Activated CD4-positive, alpha-beta T cell treated with anti-CD3 and anti-CD28 coated beads for 36 hours (primary cell): ENCODE data around the gene POTEE. TPM values are rescaled to one million over a fixed set of nuclear protein-coding genes. Genes with fewer than 3 reads are reported as not detected.
"Not testable (repeated sequence)": the region's sequence is repeated elsewhere in the genome, so short reads cannot be mapped to it uniquely, and the experiment has no call there.

Experiments used
- ATAC-seq: fragments of 200-7000 bp; cut with Tn5 transposase; one replicate; pipeline ENCODE4 v1.10.0; 2021; ENCODE audit warnings: mild to moderate bottlenecking, moderate library complexity
- CTCF ChIA-PET: fragments of 350-600 bp; sonication (Branson Sonifier 250); formaldehyde crosslinking; loops from one replicate; lab custom pipeline; 2021; ENCODE audit warnings: antibody characterized with exemption; lab: Charles Lee
- POLR2A ChIA-PET: fragments of 350-600 bp; sonication (Branson Sonifier 250); formaldehyde crosslinking; loops from one replicate; lab custom pipeline; 2021; ENCODE audit warnings: antibody characterized with exemption, inconsistent platforms; lab: Charles Lee
- DNase-seq: peaks from one replicate; pipeline ENCODE4 v3.0.0-alpha.2; 2020
- H3K27ac Mint-ChIP-seq: one replicate; pipeline ENCODE4 v1.8.0; 2021; ENCODE audit warnings: mixed read lengths
- H3K27me3 Mint-ChIP-seq: one replicate; pipeline ENCODE4 v1.8.0; 2021; ENCODE audit warnings: mixed read lengths
- H3K36me3 Mint-ChIP-seq: one replicate; pipeline ENCODE4 v1.8.0; 2021; ENCODE audit warnings: low read depth, mixed read lengths
- H3K4me1 Mint-ChIP-seq: one replicate; pipeline ENCODE4 v1.8.0; 2021; ENCODE audit warnings: mixed read lengths
- H3K4me3 Mint-ChIP-seq: one replicate; pipeline ENCODE4 v1.8.0; 2021; ENCODE audit warnings: mild to moderate bottlenecking, moderate library complexity, mixed read lengths
- H3K9me3 Mint-ChIP-seq: one replicate; pipeline ENCODE4 v1.8.0; 2021; ENCODE audit warnings: low read depth, mixed read lengths
- intact Hi-C, 2 experiments: fragments of 100-400 bp; cut with DNase I in 1 of 2; cut with micrococcal nuclease in 1 of 2; formaldehyde crosslinking; loops; one replicate each; pipeline versions ENCODE4 v1.14.2 to v1.15.1; 2022 to 2024; cut with DNase I, micrococcal nuclease
- total RNA-seq, 2 experiments: library from RNA; stranded (reverse); gene quantifications; one replicate each; pipeline ENCODE4 v1.2.3, GENCODE V29; 2021

The POTEE gene
- under 1 TPM; 0.50 to 0.76 TPM for total RNA-seq

GRCh38 chr2:131209030-131209772, at the start of gene POTEE:
Gene POTEE (plus strand): TSS chr2:131209536. CDS start chr2:131218403, 8,867 bp downstream.
- DNase-seq, H3K36me3 Mint-ChIP-seq, ATAC-seq, H3K9me3 Mint-ChIP-seq, H3K27ac Mint-ChIP-seq, POLR2A ChIA-PET, H3K4me3 Mint-ChIP-seq, CTCF ChIA-PET, H3K4me1 Mint-ChIP-seq, intact Hi-C loops, H3K27me3 Mint-ChIP-seq: not testable (repeated sequence)

- H3K4me3 Mint-ChIP-seq, H3K27ac Mint-ChIP-seq, POLR2A ChIA-PET, ATAC-seq, H3K9me3 Mint-ChIP-seq, H3K4me1 Mint-ChIP-seq, H3K36me3 Mint-ChIP-seq, intact Hi-C loops, DNase-seq, H3K27me3 Mint-ChIP-seq: not testable (repeated sequence)
- CTCF ChIA-PET = interaction anchor here (0.7 kb wide), 2 partner anchors 12 to 58 kb away, joined by 3 to 4 read pairs; no protein-coding TSS in a partner anchor
Measured at GRCh38 chr2:131165562-131165961, 43.8 kb upstream of the POTEE start.

GRCh38 chr2:131168538-131168937, 40.8 kb upstream of the POTEE start:
- no peaks in the 10 kb centered on the region for H3K36me3 Mint-ChIP-seq
- CTCF ChIA-PET = interaction anchor here (0.5 kb wide), 1 partner anchor 791 kb away, joined by 3 read pairs; no protein-coding TSS in a partner anchor
- intact Hi-C loops = no loop called here

GRCh38 chr2:131178050-131178449, 31.3 kb upstream of the POTEE start:
- H3K27ac Mint-ChIP-seq, intact Hi-C loops, H3K4me1 Mint-ChIP-seq, CTCF ChIA-PET, POLR2A ChIA-PET, ATAC-seq, H3K36me3 Mint-ChIP-seq, H3K4me3 Mint-ChIP-seq, H3K9me3 Mint-ChIP-seq, DNase-seq: not testable (repeated sequence)
- peaks cover 35% of the 10 kb centered on the region for H3K27me3 Mint-ChIP-seq

More at GRCh38 chr2:131168538-131168937, 40.8 kb upstream of the POTEE start:
- Mint-ChIP-seq H3K27ac (no peak overlapping the region), H3K4me1 (no peaks in the 10 kb centered on the region), H3K9me3 (no peaks in the 10 kb centered on the region), H3K27me3 (peaks cover 10% of the 10 kb centered on the region), H3K4me3 (no peak overlapping the region)
- DNase-seq = no peak
- no peak for ATAC-seq
- POLR2A ChIA-PET = no interaction called here

- DNase-seq, POLR2A ChIA-PET, H3K36me3 Mint-ChIP-seq, H3K9me3 Mint-ChIP-seq, CTCF ChIA-PET, H3K27ac Mint-ChIP-seq, intact Hi-C loops, H3K4me1 Mint-ChIP-seq, H3K4me3 Mint-ChIP-seq, ATAC-seq: not testable (repeated sequence)
- peaks cover 34% of the 10 kb centered on the region for H3K27me3 Mint-ChIP-seq
Measured at GRCh38 chr2:131178721-131179418, 30.5 kb upstream of the POTEE start.

GRCh38 chr2:131181451-131181850, 27.9 kb upstream of the POTEE start:
- intact Hi-C loops, H3K4me3 Mint-ChIP-seq, DNase-seq, CTCF ChIA-PET, H3K36me3 Mint-ChIP-seq, H3K4me1 Mint-ChIP-seq, POLR2A ChIA-PET, H3K27ac Mint-ChIP-seq, H3K9me3 Mint-ChIP-seq, ATAC-seq: not testable (repeated sequence)
- peaks cover 28% of the 10 kb centered on the region for H3K27me3 Mint-ChIP-seq

GRCh38 chr2:131193421-131193820, 15.9 kb upstream of the POTEE start:
- H3K36me3 Mint-ChIP-seq, H3K9me3 Mint-ChIP-seq, intact Hi-C loops, CTCF ChIA-PET, ATAC-seq, POLR2A ChIA-PET, H3K27ac Mint-ChIP-seq, DNase-seq, H3K4me1 Mint-ChIP-seq, H3K4me3 Mint-ChIP-seq: not testable (repeated sequence)
- peaks cover 12% of the 10 kb centered on the region for H3K27me3 Mint-ChIP-seq

- H3K27me3 Mint-ChIP-seq, POLR2A ChIA-PET, H3K4me3 Mint-ChIP-seq, H3K27ac Mint-ChIP-seq, CTCF ChIA-PET, intact Hi-C loops, H3K9me3 Mint-ChIP-seq, H3K36me3 Mint-ChIP-seq, DNase-seq, ATAC-seq, H3K4me1 Mint-ChIP-seq: not testable (repeated sequence)
Measured at GRCh38 chr2:131196186-131196585, 13.2 kb upstream of the POTEE start.

GRCh38 chr2:131201098-131201497, 8.2 kb upstream of the POTEE start:
- no peaks in the 10 kb centered on the region for H3K9me3 Mint-ChIP-seq
- ChIA-PET CTCF (no interaction called here), POLR2A (no interaction called here)
- intact Hi-C loops = no loop called here
- no peak overlapping the region for H3K27ac Mint-ChIP-seq
- H3K27me3 Mint-ChIP-seq = peaks cover 4% of the 10 kb centered on the region
- ATAC-seq = no peak
- DNase-seq = no peak
- H3K4me3 Mint-ChIP-seq = no peak overlapping the region
- no peaks in the 10 kb centered on the region for H3K4me1 Mint-ChIP-seq
- no peaks in the 10 kb centered on the region for H3K36me3 Mint-ChIP-seq

GRCh38 chr2:131207839-131208238, 1.5 kb upstream of the POTEE start:
- CTCF ChIA-PET = not testable (repeated sequence)

GRCh38 chr2:131209773-131210104, 403 bp downstream of the POTEE start:
- POLR2A ChIA-PET = not testable (repeated sequence)

More at GRCh38 chr2:131207839-131208238, 1.5 kb upstream of the POTEE start:
- H3K36me3 Mint-ChIP-seq, H3K4me1 Mint-ChIP-seq, H3K9me3 Mint-ChIP-seq, intact Hi-C loops, POLR2A ChIA-PET, ATAC-seq, DNase-seq, H3K27me3 Mint-ChIP-seq, H3K4me3 Mint-ChIP-seq, H3K27ac Mint-ChIP-seq: not testable (repeated sequence)

More at GRCh38 chr2:131209773-131210104, 403 bp downstream of the POTEE start:
- intact Hi-C loops, DNase-seq, H3K9me3 Mint-ChIP-seq, H3K27ac Mint-ChIP-seq, H3K4me3 Mint-ChIP-seq, ATAC-seq, H3K4me1 Mint-ChIP-seq, CTCF ChIA-PET, H3K36me3 Mint-ChIP-seq, H3K27me3 Mint-ChIP-seq: not testable (repeated sequence)
